C4-2B (cell line): Measurements from ENCODE around the gene EFCAB10.

Experiments
- CTCF ChIP-seq: fragments of 450-650 bp; conservative IDR thresholded peaks from 2 replicates; pipeline ENCODE4 v1.5.1; 2017; ENCODE audit warnings: mild to moderate bottlenecking
- ZFX ChIP-seq: fragments of 450-650 bp; IDR thresholded peaks from 2 replicates; pipeline ENCODE4 v1.6.1; 2017

GRCh38 chr7:105530126-105530525 is 51.2 kb downstream of the EFCAB10 start:
- no peak for TF ChIP-seq CTCF
- TF ChIP-seq ZFX = no peak
